HAP-1 (cell line): ENCODE data around the gene FHOD1.

ENCODE experiments used
- DNase-seq, 2 experiments: peaks; one replicate each; pipeline ENCODE4 v3.0.0-alpha.2; 2016 to 2020; ENCODE audit warnings: low spot score in 2 of 2
- H3K27me3 ChIP-seq: fragments of 250-450 bp; sonication (Bioruptor Pico); 2 replicates; pipeline ENCODE4 v1.5.1; 2020; ENCODE audit warnings: low read depth, mild to moderate bottlenecking, moderate library complexity
- H3K36me3 ChIP-seq: fragments of 250-450 bp; sonication (Bioruptor Pico); replicated peaks from 2 replicates; pipeline ENCODE4 v1.5.1; 2020; ENCODE audit warnings: mild to moderate bottlenecking
- H3K4me1 ChIP-seq: fragments of 250-450 bp; sonication (Bioruptor Pico); 2 replicates; pipeline ENCODE4 v1.5.1; 2020; ENCODE audit warnings: mild to moderate bottlenecking
- H3K4me3 ChIP-seq: fragments of 250-450 bp; sonication (Bioruptor Pico); 2 replicates; pipeline ENCODE4 v1.5.1; 2020; ENCODE audit warnings: mild to moderate bottlenecking, moderate library complexity
- H3K9me3 ChIP-seq: fragments of 250-450 bp; sonication (Bioruptor Pico); 2 replicates; pipeline ENCODE4 v1.5.1; 2020; ENCODE audit warnings: mild to moderate bottlenecking, moderate library complexity
- in situ Hi-C: fragments of 300-500 bp; cut with MboI; formaldehyde crosslinking; loops from 3 replicates; pipeline ENCODE4 v1.14.3; 2020; ENCODE audit warnings: low sequenced_read_pairs, inconsistent platforms, mixed read lengths

Gene FHOD1

GRCh38 chr16:67186550-67186950, 60.7 kb downstream of the FHOD1 start:
- Histone ChIP-seq H3K36me3 (no peaks in the 10 kb centered on the region), H3K4me3 (no peak overlapping the region), H3K9me3 (no peaks in the 10 kb centered on the region), H3K4me1 (peaks cover 6% of the 10 kb centered on the region; the same call in 1 of the 2 replicates), H3K27me3 (no peaks in the 10 kb centered on the region)
- in situ Hi-C loops = no loop called here
- DNase-seq = no peak

- Histone ChIP-seq H3K4me3 (no peak overlapping the region), H3K9me3 (no peaks in the 10 kb centered on the region), H3K27me3 (no peaks in the 10 kb centered on the region), H3K36me3 (no peaks in the 10 kb centered on the region), H3K4me1 (peaks cover 6% of the 10 kb centered on the region; the same call in 1 of the 2 replicates)
- no peak for DNase-seq
- in situ Hi-C loops = no loop called here
Observed at GRCh38 chr16:67185651-67186134, 61.6 kb downstream of the FHOD1 start.

- Histone ChIP-seq H3K9me3 (no peaks in the 10 kb centered on the region), H3K4me3 (no peak overlapping the region), H3K36me3 (no peaks in the 10 kb centered on the region), H3K4me1 (peaks cover 6% of the 10 kb centered on the region; the same call in 1 of the 2 replicates), H3K27me3 (no peaks in the 10 kb centered on the region)
- DNase-seq = peak; percentile 82 to 96
- in situ Hi-C loops = no loop called here
Observed at GRCh38 chr16:67184995-67185650, 62.2 kb downstream of the FHOD1 start.

GRCh38 chr16:67184453-67184994, 62.8 kb downstream of the FHOD1 start:
- in situ Hi-C loops = no loop called here
- no peaks in the 10 kb centered on the region for H3K9me3 ChIP-seq
- no peak for DNase-seq

GRCh38 chr16:67183627-67184452, 63.4 kb downstream of the FHOD1 start, which contains the start of gene MATCAP1:
Gene MATCAP1, minus strand, starts transcription at chr16:67183963. Its CDS starts 3,353 bp downstream, at chr16:67180610.
- no peaks in the 10 kb centered on the region for H3K36me3 ChIP-seq
- H3K4me3 ChIP-seq = peak within 1 kb of the TSS; percentile 92
- in situ Hi-C loops = no loop called here
- peaks cover 6% of the 10 kb centered on the region; the same call in 1 of the 2 replicates for H3K4me1 ChIP-seq
- peak; percentile 99 for DNase-seq
- H3K9me3 ChIP-seq = no peaks in the 10 kb centered on the region
- H3K27me3 ChIP-seq = no peaks in the 10 kb centered on the region

More at GRCh38 chr16:67184453-67184994, 62.8 kb downstream of the FHOD1 start:
- Histone ChIP-seq H3K4me1 (peaks cover 6% of the 10 kb centered on the region; the same call in 1 of the 2 replicates), H3K27me3 (no peaks in the 10 kb centered on the region), H3K4me3 (peak overlapping the region; percentile 92), H3K36me3 (no peaks in the 10 kb centered on the region)

GRCh38 chr16:67183284-67183626, 64.0 kb downstream of the FHOD1 start:
- no peak for DNase-seq
- peak overlapping the region; percentile 92 for H3K4me3 ChIP-seq
- H3K36me3 ChIP-seq = no peaks in the 10 kb centered on the region
- H3K4me1 ChIP-seq = peaks cover 6% of the 10 kb centered on the region; the same call in 1 of the 2 replicates
- H3K9me3 ChIP-seq = no peaks in the 10 kb centered on the region
- in situ Hi-C loops = no loop called here
- no peaks in the 10 kb centered on the region for H3K27me3 ChIP-seq

- Histone ChIP-seq H3K9me3 (no peaks in the 10 kb centered on the region), H3K4me1 (peaks cover 6% of the 10 kb centered on the region; the same call in 1 of the 2 replicates), H3K27me3 (no peaks in the 10 kb centered on the region), H3K36me3 (no peaks in the 10 kb centered on the region), H3K4me3 (no peak overlapping the region)
- in situ Hi-C loops = no loop called here
- no peak for DNase-seq
Observed at GRCh38 chr16:67182288-67182687, 65.0 kb downstream of the FHOD1 start.

GRCh38 chr16:67181346-67181745, 65.9 kb downstream of the FHOD1 start:
- Histone ChIP-seq H3K9me3 (no peaks in the 10 kb centered on the region), H3K27me3 (no peaks in the 10 kb centered on the region), H3K36me3 (no peaks in the 10 kb centered on the region), H3K4me3 (no peak overlapping the region), H3K4me1 (peaks cover 6% of the 10 kb centered on the region; the same call in 1 of the 2 replicates)
- no peak for DNase-seq
- in situ Hi-C loops = no loop called here

- in situ Hi-C loops = no loop called here
- no peak overlapping the region for H3K4me3 ChIP-seq
- H3K4me1 ChIP-seq = peaks cover 6% of the 10 kb centered on the region; the same call in 1 of the 2 replicates
- H3K9me3 ChIP-seq = no peaks in the 10 kb centered on the region
- DNase-seq = no peak
- H3K36me3 ChIP-seq = peaks cover under 1% of the 10 kb centered on the region
- no peaks in the 10 kb centered on the region for H3K27me3 ChIP-seq
Observed at GRCh38 chr16:67180166-67180565, 67.1 kb downstream of the FHOD1 start.

GRCh38 chr16:67179421-67180080, 67.7 kb downstream of the FHOD1 start:
- no peak overlapping the region for H3K4me3 ChIP-seq
- no peaks in the 10 kb centered on the region for H3K9me3 ChIP-seq
- DNase-seq = no peak
- H3K36me3 ChIP-seq = peaks cover 5% of the 10 kb centered on the region
- no peaks in the 10 kb centered on the region for H3K27me3 ChIP-seq
- peaks cover 10% of the 10 kb centered on the region for H3K4me1 ChIP-seq
- in situ Hi-C loops = no loop called here
